ENCODE results near the gene IMMT.

IMMT gene

DNA sequence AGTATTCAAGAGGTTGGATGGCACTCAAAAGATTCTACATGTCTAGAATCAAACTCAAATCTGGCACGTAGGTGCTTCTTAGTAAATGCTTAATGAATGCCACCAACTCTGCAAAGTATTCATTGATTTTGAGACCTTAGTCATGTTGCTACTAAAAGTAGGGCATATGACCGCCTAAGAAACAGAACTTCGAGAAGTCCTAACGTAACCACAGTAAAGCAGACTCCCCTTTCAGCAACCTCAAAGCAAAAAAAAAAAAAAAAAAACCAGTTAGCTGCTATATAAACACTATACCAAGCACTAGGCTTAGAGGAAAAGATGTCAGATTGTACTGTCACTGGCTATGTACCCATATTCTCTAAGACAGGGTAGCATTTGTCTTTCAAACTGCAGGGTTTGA, 55.3 kb downstream of the IMMT start:
- no peak for DNase-seq

DNA sequence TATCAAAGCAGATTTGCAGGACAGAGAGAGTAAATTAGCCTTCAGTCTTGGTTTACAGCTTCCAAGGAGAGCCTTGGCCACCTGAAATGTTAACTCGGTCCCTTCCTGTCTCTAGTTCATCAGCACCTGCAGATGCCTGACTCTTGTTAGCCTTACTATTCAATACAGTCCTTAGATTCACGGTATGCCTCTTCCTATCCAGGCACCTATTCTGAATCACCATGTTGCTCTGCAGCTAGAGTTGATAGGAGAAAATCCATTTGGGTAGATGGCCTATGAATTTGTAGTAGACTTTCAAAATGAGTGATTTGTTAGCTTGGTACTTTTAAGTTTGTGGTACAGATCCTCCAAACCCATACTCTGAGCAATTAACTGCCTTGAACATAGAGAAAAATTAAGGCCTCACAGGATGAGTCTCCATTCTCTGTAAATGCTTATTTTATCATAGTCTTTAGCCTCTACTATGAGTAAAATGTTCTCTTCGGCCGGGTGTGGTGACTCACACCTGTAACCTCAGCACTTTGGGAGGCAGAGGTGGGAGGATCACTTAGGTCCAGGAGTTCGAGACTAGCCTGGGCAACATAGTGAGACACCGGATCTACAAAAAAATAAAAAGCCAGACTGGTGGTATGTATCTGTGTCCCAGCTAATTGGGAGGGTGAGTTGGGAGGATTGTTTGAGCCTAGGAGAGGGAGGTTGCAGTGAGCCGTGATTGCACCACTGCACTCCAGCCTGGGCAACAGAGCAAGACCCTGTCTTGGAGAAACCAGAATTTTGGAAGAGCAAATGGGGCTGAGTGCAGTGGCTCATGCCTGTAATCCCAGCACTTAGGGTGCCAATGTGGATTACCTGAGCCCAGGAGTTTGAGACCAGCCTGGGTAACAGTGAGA, 56.3 kb downstream of the IMMT start:
- no peak for DNase-seq

DNA sequence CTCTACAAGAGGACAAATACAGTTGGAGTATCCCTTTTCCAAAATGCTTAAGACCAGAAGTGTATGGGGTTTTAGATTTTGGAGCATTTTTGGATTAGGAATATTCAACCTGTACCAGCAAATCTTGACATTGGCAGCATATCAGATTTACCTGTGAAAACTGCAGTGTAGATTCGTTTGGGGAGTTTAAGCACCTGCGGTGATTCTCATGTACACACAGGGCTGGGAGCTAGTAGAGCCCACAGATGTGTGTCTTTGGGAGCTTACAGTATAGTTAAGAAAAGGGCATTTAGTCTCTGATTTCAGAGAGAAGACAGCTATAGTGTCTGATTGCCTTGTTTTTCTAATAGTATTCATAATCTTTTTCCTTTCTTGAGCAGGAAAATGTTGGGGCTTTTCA, 59.1 kb downstream of the IMMT start:
- no peak for DNase-seq

DNA sequence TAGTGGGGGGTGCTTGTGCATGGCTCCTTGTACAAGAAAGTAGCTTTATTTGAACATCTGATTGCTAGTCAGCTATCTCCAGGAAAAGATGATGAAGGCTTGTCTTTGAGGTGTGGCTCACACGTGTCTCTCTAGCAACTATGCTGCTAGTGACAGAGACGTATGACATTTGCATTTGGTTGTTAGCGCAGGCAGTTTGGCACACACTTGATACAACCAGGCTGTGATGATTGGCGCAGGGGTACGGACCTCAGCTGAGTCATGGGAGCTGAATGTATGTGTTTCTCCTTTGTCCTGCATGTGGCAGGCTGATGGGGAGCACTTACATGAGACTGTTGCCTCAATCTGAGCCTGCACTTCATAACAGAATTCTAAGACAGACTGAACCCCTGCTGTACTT, 59.6 kb downstream of the IMMT start:
- no peak for DNase-seq

DNA sequence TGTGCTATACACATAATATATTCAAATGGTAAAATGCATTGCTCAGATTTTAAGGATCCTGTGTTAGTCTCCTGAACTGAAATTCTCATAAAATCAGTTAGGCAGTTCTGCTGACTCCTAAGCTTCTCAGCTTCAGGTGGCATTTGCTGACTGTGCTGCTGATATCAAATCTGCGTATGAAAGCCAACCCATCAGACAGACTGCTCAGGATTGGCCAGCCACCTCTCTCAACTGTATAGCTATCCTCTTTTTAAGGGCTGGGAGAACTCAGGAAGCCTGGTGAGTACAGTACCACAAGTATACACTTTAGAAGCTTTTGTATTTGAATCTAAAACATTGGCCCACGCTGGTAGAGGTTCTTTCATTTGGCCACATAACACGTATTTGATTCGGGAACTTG, 60.6 kb downstream of the IMMT start:
- DNase-seq, result no peak

DNA sequence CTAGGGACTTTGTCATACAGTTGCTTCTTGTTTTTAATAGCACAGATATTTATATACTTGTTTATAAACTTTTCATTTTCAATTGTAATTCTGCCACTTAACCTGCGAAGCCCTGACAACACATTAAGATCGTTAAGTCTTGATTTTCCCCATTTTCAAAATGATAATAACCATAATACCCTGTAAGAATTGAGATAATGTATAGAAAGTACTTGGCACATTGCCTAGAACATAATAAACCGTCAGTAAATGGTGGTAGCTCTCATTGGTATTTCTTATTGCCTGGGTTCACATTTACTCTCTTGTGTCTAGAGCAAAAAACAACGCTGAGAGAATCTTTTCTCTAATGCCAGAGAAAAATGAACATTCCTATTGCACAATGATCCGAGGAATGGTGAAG, 70.6 kb downstream of the IMMT start:
- DNase-seq, result no peak

DNA sequence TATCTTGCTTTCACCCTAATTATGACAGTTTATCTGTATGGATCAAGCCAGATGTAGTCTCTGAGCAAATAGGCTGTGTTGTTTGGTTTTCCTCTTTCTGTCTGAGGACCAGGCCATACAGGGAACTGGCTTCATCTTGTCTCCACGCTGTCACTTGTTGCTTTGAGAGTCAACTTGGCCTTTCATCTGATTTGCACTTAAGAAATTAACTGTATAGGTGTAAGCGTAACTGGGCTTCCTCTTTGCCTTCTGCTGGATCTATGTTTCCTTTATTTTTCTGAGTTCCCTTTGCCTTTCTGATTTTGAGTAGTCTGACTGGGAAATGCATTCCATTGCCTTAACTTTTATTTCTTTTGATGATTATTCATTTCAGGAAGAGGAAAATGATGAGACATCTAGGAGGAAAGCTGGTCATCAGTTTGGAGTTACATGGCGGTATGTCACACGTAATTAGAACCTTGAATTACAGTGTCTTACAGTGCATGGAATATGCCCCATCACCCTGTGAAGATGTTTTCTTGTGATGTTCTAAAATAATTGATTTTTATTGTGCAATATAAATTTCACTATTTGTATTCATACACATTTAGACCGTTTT, 71.8 kb downstream of the IMMT start:
- peak; percentile 56 for DNase-seq

DNA sequence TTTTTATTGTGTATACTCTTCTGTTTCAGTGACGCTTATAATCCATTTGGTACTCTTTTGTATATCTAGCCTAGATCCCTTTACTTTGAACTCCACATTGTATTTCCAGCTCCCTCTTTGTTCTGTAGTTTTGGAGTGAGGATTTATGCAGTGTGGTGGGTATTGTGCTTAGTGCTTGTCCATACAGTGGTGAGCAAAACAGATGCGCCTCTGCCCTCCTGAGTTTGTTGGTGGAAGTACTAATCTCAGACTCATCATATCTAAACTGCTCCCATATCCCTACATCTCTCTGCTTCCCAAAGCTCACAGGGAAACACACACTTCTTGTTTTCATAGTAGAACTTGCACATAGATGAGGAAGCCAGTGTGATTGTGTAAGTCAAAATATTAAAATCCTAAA, 77.1 kb downstream of the IMMT start:
- DNase-seq, result no peak

DNA sequence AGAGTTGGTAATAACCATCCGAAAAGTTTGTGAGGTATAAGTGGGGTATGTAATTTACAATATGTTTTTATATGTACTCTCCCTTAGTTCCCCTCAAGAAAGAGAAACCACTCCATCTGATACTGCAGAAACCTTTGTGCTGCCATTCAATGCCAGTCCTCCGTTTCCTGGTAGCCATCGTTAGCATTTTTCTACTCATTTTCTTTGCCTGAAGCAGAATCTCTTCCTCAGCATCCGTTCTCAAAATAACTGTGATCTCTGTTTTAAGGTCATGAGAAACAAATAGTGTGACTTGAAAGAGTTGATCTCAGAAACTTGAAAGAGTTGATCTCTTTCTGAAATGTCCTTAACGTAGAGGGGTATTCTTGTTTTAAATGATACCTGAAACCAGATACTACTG, 88.2 kb downstream of the IMMT start:
- DNase-seq, result peak; percentile 19

DNA sequence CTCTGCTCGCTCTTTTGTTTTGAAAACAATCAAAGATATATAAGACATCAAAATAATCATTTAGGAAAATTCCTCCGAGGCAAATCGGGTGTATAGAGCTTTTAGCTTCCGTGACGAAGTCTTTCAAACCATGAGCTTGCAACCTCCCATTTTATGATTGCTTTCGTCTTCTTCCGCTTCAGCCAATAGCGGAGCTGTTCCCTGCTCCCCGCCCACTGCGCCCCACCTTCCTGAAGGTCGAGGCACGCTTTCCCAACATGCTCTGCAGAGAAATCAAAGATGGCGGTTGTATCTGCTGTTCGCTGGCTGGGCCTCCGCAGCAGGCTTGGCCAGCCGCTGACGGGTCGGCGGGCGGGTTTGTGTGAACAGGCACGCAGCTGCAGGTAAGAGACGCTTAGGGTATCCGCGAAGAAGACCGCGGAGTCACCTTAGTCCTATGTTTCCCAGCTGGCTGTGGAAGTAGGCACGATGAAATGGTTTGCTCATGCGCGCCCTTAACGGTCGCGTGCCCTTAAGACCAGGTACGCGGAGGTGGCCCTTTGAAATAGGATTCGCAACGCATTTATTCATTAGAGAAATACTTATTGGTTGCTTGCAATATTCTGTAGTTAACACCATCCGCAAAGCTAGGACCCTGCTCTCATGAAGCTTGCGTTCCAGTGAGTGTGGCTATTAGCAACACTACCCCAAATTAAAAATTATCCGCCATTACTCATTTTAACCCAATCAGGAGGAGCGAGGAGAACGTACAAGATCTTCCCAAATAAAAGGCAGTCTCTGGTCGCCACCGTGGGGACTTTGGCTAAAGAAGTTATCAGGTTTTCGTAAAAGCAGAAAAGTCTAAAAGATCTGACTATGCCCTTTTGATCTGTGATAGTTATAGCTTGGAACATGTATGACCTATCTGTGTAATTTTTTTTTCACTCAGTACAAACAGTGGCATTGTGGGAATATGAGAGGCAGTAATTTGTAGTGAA, 89.0 kb downstream of the IMMT start, which contains the start of gene PTCD3:
PTCD3 (plus strand) TSS at position 267 of the 977 bp plus-strand sequence; CDS start at position 280, 13 bp downstream.
- peak; percentile 98 for DNase-seq

DNA sequence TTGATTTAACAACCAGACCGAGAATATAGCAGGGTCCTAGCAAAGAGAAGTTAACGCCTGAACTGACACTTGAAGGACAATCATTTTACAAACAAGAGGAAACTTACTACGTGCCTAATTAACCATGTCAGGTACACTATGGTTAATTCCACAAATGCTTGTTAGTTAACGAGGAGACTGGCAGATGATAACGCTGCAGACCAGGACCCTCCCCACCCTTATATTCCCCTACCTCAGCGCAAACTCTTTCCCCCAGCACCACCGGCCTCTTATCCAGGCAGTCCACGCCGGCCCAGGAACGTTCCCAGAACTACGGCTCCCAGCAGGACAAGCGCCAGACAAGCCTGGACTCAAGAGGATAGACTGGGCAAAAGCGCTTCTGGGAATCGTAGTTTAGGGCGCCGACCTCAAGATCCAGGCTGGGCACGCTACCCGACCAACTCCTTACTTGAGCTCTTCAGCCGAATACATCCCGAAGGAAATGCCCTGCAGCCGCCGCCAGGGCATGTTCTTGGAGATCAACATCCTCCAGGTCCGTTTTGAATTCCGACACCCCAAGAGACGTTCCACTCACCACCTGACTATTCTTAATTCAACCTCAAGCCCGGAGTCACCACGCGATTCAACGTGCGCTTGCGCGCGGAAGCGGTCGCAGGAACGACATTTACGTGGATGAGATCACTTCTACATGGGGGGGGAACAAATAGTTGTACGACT, 89.9 kb downstream of the IMMT start, which contains the start of gene POLR1A:
POLR1A (minus strand) TSS at position 635 of the 717 bp plus-strand sequence; CDS start at position 525, 110 bp downstream.
- DNase-seq, result peak; percentile 90

DNA sequence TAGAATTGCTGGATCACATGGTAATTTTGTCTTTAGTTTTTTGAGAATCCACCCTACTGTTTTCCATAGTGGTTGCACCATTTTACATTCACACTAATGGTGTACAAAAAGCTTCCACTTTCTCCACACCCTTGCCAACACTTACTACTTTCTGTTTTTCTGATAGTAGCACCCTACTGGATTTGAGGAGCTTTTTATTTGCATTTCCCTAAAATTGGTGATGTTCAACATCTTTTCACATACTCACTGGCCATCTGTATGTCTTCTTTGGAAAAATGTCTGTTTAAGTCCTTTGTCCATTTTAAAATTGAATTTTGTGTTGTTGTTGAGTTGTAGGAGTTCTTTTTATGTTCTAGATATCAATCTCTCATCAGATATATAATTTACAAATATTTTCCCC, 93.1 kb downstream of the IMMT start:
- no peak for DNase-seq

DNA sequence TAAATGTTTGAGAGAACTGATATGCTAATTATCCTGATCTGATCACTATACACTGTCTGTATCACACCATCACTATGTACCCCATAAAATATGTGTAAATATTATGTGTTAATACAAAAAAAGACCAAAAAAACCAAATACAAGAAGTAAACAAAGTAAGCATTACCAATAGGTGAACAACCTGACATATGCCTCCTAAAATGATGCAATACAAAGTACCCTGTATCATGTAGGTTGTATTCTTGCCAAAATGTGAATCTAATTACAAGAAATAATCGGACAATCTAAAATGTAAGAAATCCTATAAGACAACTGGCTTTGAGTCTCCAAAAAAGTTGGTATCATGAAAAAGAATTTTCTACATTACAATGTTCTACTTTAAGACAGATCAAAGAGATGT, 97.3 kb downstream of the IMMT start:
- DNase-seq, result no peak

DNA sequence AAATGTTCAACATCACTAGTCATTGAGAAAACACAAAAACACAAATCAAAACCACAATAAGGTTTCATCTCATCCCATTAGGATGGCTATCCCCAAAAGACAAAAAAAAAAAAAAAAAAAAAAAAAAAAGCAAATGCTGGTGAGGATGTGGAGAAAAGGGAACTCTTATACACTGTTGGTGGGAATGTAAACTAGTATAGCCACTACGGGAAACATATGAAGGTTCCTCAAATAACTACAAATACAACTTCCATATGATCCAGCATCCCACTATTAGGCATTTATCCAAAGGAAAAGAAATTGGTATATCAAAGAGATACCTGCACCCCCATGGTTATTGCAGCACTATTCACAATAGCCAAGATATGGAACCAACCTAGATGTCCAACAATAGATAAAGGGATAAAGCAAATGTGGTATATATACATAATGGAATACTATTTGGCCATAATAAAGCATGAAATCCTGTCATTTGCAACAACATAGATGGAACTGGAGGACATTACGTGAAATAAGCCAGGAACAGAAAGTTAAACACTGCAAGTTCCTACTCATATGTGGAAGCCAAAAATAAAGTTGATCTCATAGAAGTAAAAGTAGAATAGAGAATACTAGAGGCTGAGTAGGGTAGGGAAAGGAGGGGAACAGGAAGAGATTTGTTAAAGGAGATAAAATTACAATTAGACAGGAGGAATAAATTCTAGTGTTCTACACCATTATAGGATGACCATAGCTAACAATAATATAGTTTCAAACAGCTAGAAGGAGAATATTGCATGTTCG, 98.0 kb downstream of the IMMT start:
- peak; percentile 37 for DNase-seq

DNA sequence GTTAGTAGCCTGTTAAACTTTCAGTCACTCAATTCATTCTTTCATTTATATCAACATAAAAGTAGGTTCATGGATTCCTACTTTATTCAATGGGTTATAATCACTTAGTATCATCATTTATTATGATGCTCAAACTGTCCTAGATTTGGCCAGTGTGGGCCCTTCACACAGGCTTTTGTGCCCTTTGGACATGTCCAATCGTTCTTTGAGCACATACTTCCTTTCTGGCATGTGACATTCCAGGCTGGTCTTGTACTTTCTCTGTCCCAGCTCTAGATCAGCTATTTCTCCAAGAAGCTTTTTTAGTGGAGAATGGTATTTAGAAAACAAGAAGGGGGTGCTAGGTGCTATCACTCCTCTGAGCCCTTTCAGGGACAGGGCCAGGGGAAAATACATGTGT, 101.0 kb downstream of the IMMT start:
- DNase-seq, result no peak

Data from inflammatory macrophage treated with lipopolysaccharide for 4 hours (primary cell).